ENCODE results near the gene DPH5.
"Not testable (repeated sequence)": the region's sequence is repeated elsewhere in the genome, so short reads cannot be mapped to it uniquely, and the experiment has no call there.

The DPH5 gene

GRCh38 chr1:100976936-100977335, 48.6 kb downstream of the DPH5 start:
- no peak for DNase-seq

GRCh38 chr1:100972185-100972584, 53.4 kb downstream of the DPH5 start:
- DNase-seq: no peak

GRCh38 chr1:100971021-100971420, 54.6 kb downstream of the DPH5 start:
- DNase-seq: no peak

- no peak for DNase-seq
Observed at GRCh38 chr1:100969327-100969726, 56.3 kb downstream of the DPH5 start.

- no peak for DNase-seq
Observed at GRCh38 chr1:100968621-100969020, 57.0 kb downstream of the DPH5 start.

- DNase-seq: no peak
Observed at GRCh38 chr1:100960098-100960497, 65.5 kb downstream of the DPH5 start.

DNA sequence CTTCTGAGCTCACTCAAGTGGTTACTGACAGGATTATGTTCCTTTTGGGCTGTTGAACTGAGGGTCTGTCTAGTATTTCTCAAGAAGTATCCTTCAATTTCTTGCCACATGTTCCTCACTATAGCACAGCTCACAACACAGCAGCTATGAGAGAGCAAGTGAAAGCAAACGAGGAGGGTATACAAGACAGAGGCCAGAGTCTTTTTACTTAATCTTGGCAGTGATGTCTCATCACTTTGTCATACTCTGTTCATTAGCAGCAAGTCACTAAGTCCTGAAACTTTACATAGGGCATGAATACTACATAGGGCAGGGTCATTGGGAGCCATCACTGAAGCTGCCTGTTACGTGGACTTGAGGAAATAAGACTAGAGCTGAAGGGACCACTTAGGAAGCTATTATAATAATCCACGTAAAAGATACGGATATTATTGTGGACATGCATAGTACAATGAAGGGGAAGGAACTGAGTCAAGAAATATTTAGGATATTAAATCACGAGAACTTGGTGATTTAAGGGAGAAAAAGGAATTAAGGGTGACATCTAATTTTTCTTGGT, 66.0 kb downstream of the DPH5 start:
- DNase-seq: no peak

GRCh38 chr1:100955322-100955721, 70.3 kb downstream of the DPH5 start:
- no peak for DNase-seq

GRCh38 chr1:100953960-100954730, 71.4 kb downstream of the DPH5 start:
- DNase-seq: no peak

DNA sequence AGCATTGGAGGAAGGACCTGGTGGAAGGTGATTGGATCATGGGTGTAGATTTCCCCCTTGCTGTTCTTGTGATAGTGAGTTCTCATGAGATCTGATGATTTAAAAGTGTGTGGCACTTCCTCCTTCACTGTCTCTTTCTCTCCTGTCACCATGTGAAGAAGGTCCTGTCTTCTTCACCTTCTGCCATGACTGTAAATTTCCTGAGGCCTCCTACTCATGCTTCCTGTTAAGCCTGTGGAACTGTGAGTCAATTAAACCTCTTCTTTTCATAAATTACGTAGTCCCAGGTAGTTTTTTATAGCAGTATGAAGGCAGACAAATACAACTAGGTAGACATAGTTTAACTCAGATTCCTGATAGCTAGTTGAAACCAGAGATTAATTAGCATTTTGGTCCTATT, 72.6 kb downstream of the DPH5 start:
- DNase-seq: peak; percentile 11 to 12

DNA sequence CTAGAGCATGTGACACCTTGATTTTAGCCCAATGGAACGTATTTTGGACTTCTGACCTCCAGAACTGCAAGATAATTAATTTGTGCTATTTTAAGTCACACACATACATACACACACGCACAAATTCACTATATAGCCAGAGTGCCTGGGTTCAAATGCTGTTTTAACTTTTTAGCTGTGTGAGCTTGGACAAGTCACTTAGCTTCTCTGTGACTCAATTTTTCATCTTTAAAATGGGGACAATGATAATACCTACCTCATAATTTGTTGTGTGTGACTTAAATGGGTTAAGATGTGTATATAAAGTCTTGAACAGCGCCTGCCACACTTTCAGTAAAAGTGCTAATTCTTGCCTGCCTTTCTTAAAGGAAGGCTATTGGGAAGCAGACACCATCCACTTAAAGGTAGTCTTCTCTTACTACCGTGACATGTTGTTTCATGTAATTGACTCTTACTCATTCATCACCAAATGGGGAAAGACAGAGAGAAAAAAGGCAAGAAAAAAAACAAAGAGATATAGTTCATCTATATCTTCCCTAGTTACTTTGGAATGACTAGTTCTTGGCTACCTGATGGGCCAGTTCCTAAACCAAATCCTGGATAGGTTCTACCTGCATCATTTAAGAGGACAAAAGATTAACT, 73.4 kb downstream of the DPH5 start:
- DNase-seq: no peak

- DNase-seq: no peak
Observed at GRCh38 chr1:100950781-100951180, 74.8 kb downstream of the DPH5 start.

DNA sequence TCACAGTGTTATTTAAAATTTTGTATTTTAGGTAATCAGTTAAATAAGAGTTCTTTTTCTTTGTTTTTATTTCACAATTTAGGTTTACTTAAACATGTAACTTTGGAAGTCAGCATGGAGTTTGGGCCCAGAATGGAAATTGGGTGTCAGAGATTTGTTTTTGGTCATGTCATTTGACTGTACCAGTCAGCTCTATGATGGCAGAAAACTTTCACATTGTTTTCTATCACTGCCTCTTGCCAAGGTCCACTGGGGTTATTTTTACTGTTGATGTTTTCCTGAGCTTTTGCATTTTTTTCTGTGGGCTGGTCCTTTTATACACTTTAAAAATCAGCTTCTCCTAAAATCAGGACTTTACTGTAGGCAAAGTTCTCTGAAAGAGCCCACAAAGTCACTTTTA, 75.2 kb downstream of the DPH5 start:
- no peak for DNase-seq

GRCh38 chr1:100949515-100950158, 75.9 kb downstream of the DPH5 start:
- peak; percentile 37 to 43 for DNase-seq

GRCh38 chr1:100948721-100949405, 76.7 kb downstream of the DPH5 start:
- not testable (repeated sequence) for DNase-seq

DNA sequence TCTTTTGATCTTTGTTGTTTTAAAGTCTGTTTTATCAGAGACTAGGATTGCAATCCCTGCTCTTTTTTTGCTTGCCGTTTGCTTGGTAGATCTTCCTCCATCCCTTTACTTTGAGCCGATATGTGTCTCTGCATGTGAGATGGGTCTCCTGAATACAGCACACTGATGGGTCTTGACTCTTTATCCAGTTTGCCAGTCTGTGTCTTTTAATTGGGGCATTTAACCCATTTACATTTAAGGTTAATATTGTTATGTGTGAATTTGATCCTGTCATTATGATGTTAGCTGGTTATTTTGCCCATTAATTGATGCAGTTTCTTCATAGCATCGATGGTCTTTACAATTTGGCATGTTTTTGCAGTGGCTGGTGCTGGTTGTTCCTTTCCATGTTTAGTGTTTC, 77.8 kb downstream of the DPH5 start:
- DNase-seq: not testable (repeated sequence)

- DNase-seq: not testable (repeated sequence)
Observed at GRCh38 chr1:100946064-100946463, 79.5 kb downstream of the DPH5 start.

- DNase-seq: no peak
Observed at GRCh38 chr1:100943533-100943932, 82.1 kb downstream of the DPH5 start.

DNA sequence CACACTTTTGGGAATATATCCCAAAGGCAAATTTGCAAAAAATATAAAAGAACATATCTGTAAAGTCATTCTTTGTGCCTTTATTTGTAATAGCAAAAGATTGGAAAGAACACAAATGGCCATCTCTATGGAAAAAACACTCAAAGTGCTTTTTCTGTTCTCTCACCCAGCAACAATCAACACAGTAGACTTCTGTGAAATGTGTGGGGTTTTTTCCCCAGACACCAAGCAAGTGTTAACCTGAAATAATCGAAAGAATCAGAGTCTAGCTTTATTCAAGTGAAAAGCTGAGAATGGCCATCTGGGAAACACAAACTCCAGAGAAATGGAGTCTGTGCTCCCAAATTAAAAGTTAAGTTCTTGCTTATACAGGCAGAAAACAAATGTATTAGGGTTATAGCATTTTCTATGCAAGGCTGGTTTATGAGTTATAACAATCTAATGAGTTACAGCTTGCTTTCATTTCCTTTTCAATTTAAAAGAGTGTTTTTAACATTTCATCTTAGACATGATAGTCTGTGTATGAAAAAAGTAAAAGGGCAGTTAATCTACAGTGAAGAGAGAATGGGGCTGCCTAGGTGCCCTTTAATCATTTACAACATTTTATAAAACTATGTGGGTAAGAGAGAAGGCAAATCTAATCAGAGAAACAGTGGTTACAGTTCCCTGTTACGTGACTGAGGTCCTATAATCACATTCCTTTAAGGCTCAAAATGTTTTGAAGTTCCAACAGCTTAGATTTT, 83.1 kb downstream of the DPH5 start:
- no peak for DNase-seq

DNA sequence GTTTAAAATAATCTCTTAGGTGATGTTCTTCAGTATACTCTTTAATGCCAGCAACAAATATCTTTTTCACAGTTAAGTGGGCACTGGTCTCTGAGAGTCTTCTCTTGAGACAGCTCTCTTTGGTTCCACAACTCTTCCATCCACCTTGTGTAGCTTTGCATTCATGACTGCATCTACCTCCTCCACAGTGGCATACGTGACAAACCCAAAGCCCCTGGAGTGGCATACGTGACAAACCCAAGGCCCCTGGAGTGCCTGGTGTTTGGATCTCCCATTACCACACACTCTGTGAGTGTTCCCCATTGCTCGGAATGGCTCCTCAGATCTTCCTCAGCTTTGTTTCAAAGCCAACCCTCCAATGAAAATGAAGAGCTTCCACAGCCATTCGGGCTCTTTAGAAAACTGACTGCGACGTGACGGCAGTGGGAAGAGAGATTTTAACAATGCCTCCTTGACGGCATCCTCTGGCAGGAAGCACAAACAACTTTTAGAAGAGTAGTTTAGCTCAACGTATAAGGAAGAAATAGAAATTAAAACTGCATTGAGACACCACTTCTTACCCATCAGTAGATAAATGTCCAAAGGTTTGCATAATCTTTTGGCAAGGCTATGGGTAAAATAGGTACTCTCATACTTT, 83.9 kb downstream of the DPH5 start:
- no peak for DNase-seq

DNA sequence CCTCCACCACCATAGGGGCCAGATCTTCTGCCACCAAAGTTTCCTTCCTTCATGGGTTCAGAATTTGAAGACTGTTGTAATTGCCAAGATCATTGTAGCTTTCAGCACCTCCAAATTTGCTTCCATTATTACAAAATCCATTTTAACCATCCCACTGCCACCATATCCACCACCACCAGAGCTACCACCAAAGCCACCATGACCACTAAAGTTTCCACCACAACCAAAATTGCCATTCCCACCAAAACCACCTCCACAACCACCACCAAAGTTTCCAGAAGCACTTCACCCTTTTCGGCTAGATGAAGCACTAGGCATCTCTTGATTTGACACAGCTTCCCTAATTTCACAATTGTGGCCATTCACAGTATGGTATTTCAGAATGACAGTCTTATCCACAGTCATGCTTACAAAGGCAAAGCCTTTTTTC, 84.5 kb downstream of the DPH5 start:
- DNase-seq: no peak
